ENCODE measurements around the gene PRMT1. TPM values are rescaled to one million over a fixed set of nuclear protein-coding genes. Genes with fewer than 3 reads are reported as not detected.

Gene PRMT1
- polyA plus RNA-seq (2012; rRNA removed), result 774 and 789 TPM in 2 replicates
- polyA plus RNA-seq (2012; cell fraction: cytosol; rRNA removed), result 388 and 605 TPM in 2 replicates
- 501 and 596 TPM in 2 replicates for polyA plus RNA-seq (2012; cell fraction: nucleus; rRNA removed)

DNA sequence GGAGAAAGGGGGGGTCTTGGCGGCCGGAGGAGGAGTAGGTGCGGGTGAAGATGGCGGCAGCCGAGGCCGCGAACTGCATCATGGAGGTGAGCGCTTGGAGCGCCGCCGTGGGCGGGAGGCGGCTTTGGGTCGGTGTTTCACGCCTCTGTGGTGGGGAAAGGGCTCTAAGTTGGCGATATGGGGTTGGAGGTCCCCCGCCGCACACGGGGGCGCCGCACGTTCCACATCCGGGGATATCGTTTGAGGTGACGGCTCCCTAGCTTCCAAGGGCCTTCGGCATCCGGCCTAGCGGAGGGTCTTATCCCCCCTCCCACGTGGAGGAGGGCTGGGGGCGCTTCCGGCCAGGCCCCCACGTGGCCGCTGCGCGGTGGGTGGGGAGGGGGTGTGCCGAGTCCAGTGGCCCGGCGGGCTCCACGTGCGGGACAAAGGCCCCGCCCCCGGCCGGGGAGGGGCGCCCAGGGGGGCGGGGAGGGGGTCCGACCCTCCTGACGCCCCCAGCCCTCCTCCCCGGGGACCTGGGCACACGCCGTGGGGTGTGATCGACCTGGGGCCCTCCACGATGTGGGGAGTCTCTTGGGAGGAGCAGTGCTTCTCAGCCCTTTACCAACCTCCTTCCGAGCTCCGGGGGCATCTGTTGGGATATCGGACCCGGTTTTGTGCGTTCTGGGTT is at the start of gene PRMT1:
Gene PRMT1, plus strand, starts transcription at position 41 of the 670 bp plus-strand sequence. Its CDS starts 10 bp downstream, at position 51.
- H3K4me3 ChIP-seq (ENCODE audit: low read depth in 2 of 2, low read length in 1 of 2), result peak within 1 kb of the TSS; percentile 90 to 98
- H3K4me2 ChIP-seq, result peak within 1 kb of the TSS; percentile 97
- H3K27ac ChIP-seq (ENCODE audit: low read depth in 2 of 2, low read length in 1 of 2), result peak within 1 kb of the TSS; percentile 89 to 95
- H3K9me3 ChIP-seq, result no peaks in the 10 kb centered on the region
- WGBS (ENCODE audit: low lambda C conversion rate), result 0% methylated on average over 6 of the region's 57 CpGs
- peaks cover 22% of the 10 kb centered on the region for H3F3A ChIP-seq (replicated peaks; ENCODE audit: insufficient read depth)
- POLR2A ChIA-PET, result interaction anchor here (0.8 to 2.2 kb wide), 6 partner anchors 9 to 181 kb away, joined by 3 to 15 read pairs (median 8); partner anchors contain the start of genes BCL2L12, CPT1C, IRF3 and RPS11
- no peaks in the 10 kb centered on the region for H3K27me3 ChIP-seq (ENCODE audit: insufficient read depth)
- peaks cover 44% of the 10 kb centered on the region for H4K20me1 ChIP-seq (ENCODE audit: insufficient read depth)
- H3K36me3 ChIP-seq (replicated peaks in 1 of 2; ENCODE audit: control insufficient read depth in 1 of 2, insufficient read depth in 2 of 2, low read length in 1 of 2), result peaks cover 11 to 14% of the 10 kb centered on the region in 2 experiments
- peak within 1 kb of the TSS; percentile 97 for H3K9ac ChIP-seq
- H2AFZ ChIP-seq (ENCODE audit: low read depth), result peak within 1 kb of the TSS; percentile 84; the same call in 1 of the 2 replicates
- H3K4me1 ChIP-seq (ENCODE audit: control insufficient read depth in 1 of 2, insufficient read depth in 2 of 2, low read depth in 1 of 2, low read length in 1 of 2), result peaks cover 20 to 25% of the 10 kb centered on the region in 2 experiments; a peak in 3 of 4 replicates
- TF ChIP-seq EP300 (IDR thresholded peaks at IDR 0.05; ENCODE audit: borderline replicate concordance in 1 of 2, low read depth in 1 of 2, low read length in 1 of 2), result no peak; a peak in 1 of 4 replicates
- TF ChIP-seq MXI1 (IDR thresholded peaks at IDR 0.05; ENCODE audit: low read depth, low read length), result peak; percentile 97
- no peak for TF ChIP-seq GATA2 (CRISPR knock-in tag; IDR thresholded peaks at IDR 0.05)
- no peak for TF ChIP-seq RCOR1 (IDR thresholded peaks at IDR 0.05; ENCODE audit: low read length)
- no peak for TF ChIP-seq RFX5 (IDR thresholded peaks at IDR 0.05; ENCODE audit: low read length)
- TF ChIP-seq POLR2AphosphoS5 (IDR thresholded peaks at IDR 0.05; ENCODE audit: low read depth, low read length), result peak; percentile 96
- no peak for TF ChIP-seq RAD21 (IDR thresholded peaks at IDR 0.05; ENCODE audit: low read length)
- no peak; the same call in 1 of the 2 replicates for TF ChIP-seq ELF1 (IDR thresholded peaks at IDR 0.05)
- TF ChIP-seq SMC3 (IDR thresholded peaks at IDR 0.05; ENCODE audit: low read depth, low read length), result no peak
- TF ChIP-seq, protein P1, sequence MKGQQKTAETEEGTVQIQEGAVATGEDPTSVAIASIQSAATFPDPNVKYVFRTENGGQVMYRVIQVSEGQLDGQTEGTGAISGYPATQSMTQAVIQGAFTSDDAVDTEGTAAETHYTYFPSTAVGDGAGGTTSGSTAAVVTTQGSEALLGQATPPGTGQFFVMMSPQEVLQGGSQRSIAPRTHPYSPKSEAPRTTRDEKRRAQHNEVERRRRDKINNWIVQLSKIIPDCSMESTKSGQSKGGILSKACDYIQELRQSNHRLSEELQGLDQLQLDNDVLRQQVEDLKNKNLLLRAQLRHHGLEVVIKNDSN (IDR thresholded peaks at IDR 0.05; ENCODE audit: borderline replicate concordance, low read depth), result peak; percentile 79
- TF ChIP-seq NFIC (IDR thresholded peaks at IDR 0.05; ENCODE audit: borderline replicate concordance), result no peak
- TF ChIP-seq, protein P2, sequence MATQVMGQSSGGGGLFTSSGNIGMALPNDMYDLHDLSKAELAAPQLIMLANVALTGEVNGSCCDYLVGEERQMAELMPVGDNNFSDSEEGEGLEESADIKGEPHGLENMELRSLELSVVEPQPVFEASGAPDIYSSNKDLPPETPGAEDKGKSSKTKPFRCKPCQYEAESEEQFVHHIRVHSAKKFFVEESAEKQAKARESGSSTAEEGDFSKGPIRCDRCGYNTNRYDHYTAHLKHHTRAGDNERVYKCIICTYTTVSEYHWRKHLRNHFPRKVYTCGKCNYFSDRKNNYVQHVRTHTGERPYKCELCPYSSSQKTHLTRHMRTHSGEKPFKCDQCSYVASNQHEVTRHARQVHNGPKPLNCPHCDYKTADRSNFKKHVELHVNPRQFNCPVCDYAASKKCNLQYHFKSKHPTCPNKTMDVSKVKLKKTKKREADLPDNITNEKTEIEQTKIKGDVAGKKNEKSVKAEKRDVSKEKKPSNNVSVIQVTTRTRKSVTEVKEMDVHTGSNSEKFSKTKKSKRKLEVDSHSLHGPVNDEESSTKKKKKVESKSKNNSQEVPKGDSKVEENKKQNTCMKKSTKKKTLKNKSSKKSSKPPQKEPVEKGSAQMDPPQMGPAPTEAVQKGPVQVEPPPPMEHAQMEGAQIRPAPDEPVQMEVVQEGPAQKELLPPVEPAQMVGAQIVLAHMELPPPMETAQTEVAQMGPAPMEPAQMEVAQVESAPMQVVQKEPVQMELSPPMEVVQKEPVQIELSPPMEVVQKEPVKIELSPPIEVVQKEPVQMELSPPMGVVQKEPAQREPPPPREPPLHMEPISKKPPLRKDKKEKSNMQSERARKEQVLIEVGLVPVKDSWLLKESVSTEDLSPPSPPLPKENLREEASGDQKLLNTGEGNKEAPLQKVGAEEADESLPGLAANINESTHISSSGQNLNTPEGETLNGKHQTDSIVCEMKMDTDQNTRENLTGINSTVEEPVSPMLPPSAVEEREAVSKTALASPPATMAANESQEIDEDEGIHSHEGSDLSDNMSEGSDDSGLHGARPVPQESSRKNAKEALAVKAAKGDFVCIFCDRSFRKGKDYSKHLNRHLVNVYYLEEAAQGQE (IDR thresholded peaks at IDR 0.05; ENCODE audit: low read depth, low read length), result 0 out of 2 replicates have a peak, but pooled peaks have one; percentile 14
- TF ChIP-seq FOSL2 (IDR thresholded peaks at IDR 0.05; ENCODE audit: borderline replicate concordance, low read depth), result no peak
- TF ChIP-seq FOXM1 (IDR thresholded peaks at IDR 0.05; ENCODE audit: low read depth), result no peak
- no peak; the same call in 1 of the 2 replicates for TF ChIP-seq SIN3A (IDR thresholded peaks at IDR 0.05; ENCODE audit: borderline replicate concordance, low read depth, low read length)
- TF ChIP-seq, protein P3, sequence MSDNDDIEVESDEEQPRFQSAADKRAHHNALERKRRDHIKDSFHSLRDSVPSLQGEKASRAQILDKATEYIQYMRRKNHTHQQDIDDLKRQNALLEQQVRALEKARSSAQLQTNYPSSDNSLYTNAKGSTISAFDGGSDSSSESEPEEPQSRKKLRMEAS (IDR thresholded peaks at IDR 0.05; ENCODE audit: low read depth), result peak; percentile 94
- no peak for TF ChIP-seq RXRA (IDR thresholded peaks at IDR 0.05; ENCODE audit: borderline replicate concordance, low read depth)
- TF ChIP-seq TEAD4 (IDR thresholded peaks at IDR 0.05; ENCODE audit: borderline replicate concordance, insufficient read depth), result no peak
- no peak for TF ChIP-seq CHD2 (IDR thresholded peaks at IDR 0.05; ENCODE audit: low read length, partially characterized antibody)
- no peak for TF ChIP-seq GABPA (IDR thresholded peaks at IDR 0.05; ENCODE audit: low read depth)
- peak; percentile 92 for TF ChIP-seq YY1 (IDR thresholded peaks at IDR 0.05; ENCODE audit: low read depth)
- TF ChIP-seq JUND (IDR thresholded peaks at IDR 0.05), result no peak
- no peak for TF ChIP-seq NRF1 (IDR thresholded peaks at IDR 0.05; ENCODE audit: low read depth, low read length)
- peak; percentile 94 for TF ChIP-seq TAF1 (IDR thresholded peaks at IDR 0.05; ENCODE audit: borderline replicate concordance, low read depth, low read length)
- no peak for TF ChIP-seq FOXJ3 (CRISPR knock-in tag; IDR thresholded peaks at IDR 0.05)
- TF ChIP-seq TCF12 (IDR thresholded peaks at IDR 0.05), result no peak
- TF ChIP-seq, protein P4, sequence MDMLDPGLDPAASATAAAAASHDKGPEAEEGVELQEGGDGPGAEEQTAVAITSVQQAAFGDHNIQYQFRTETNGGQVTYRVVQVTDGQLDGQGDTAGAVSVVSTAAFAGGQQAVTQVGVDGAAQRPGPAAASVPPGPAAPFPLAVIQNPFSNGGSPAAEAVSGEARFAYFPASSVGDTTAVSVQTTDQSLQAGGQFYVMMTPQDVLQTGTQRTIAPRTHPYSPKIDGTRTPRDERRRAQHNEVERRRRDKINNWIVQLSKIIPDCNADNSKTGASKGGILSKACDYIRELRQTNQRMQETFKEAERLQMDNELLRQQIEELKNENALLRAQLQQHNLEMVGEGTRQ (IDR thresholded peaks at IDR 0.05; ENCODE audit: borderline replicate concordance, low read depth, low read length), result peak; percentile 30; the same call in 1 of the 2 replicates
- no peaks in the 10 kb centered on the region for H3K9me2 ChIP-seq
- CTCF ChIA-PET, result interaction anchor here (0.9 to 8.8 kb wide), 10 partner anchors 7 to 136 kb away, joined by 3 to 78 read pairs (median 4); partner anchors contain the start of genes ADM5, BCL2L12, CPT1C and FUZ
- H3K79me2 ChIP-seq (ENCODE audit: insufficient read depth), result peaks cover 52% of the 10 kb centered on the region
- peak; percentile 78 for DNase-seq

Data from SK-N-SH (cell line).